Measurements from ENCODE around the gene ANKS6.

- TF ChIP-seq, protein P1, sequence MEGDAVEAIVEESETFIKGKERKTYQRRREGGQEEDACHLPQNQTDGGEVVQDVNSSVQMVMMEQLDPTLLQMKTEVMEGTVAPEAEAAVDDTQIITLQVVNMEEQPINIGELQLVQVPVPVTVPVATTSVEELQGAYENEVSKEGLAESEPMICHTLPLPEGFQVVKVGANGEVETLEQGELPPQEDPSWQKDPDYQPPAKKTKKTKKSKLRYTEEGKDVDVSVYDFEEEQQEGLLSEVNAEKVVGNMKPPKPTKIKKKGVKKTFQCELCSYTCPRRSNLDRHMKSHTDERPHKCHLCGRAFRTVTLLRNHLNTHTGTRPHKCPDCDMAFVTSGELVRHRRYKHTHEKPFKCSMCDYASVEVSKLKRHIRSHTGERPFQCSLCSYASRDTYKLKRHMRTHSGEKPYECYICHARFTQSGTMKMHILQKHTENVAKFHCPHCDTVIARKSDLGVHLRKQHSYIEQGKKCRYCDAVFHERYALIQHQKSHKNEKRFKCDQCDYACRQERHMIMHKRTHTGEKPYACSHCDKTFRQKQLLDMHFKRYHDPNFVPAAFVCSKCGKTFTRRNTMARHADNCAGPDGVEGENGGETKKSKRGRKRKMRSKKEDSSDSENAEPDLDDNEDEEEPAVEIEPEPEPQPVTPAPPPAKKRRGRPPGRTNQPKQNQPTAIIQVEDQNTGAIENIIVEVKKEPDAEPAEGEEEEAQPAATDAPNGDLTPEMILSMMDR (IDR thresholded peaks at IDR 0.05 in 8 of 11, conservative IDR thresholded peaks at IDR 0.05 in 3 of 11) = no peak
- TF ChIP-seq POLR2A (IDR thresholded peaks at IDR 0.05) (no peak), POLR2AphosphoS5 (IDR thresholded peaks at IDR 0.05) (no peak)
Observed at GRCh38 chr9:98747476-98747875, 48.9 kb downstream of the ANKS6 start.

Data from spleen (tissue), 7 donors.